ENCODE measurements around the gene LRMDA.

Gene LRMDA

GRCh38 chr10:75801661-75802060 lies 370.2 kb downstream of the LRMDA start:
- DNase-seq = no peak

- no peak for DNase-seq
Measured at GRCh38 chr10:75803121-75803520, 371.7 kb downstream of the LRMDA start.

GRCh38 chr10:75803816-75804552 lies 372.6 kb downstream of the LRMDA start:
- no peak for DNase-seq

GRCh38 chr10:75806186-75806585 lies 374.8 kb downstream of the LRMDA start:
- DNase-seq = no peak

GRCh38 chr10:75807456-75807855 lies 376.0 kb downstream of the LRMDA start:
- DNase-seq = no peak

- DNase-seq = no peak
Measured at GRCh38 chr10:75809003-75809402, 377.6 kb downstream of the LRMDA start.

- no peak for DNase-seq
Measured at GRCh38 chr10:75814014-75814413, 382.6 kb downstream of the LRMDA start.

- DNase-seq = no peak
Measured at GRCh38 chr10:75815066-75815465, 383.6 kb downstream of the LRMDA start.

GRCh38 chr10:75817198-75817597 lies 385.8 kb downstream of the LRMDA start:
- DNase-seq = no peak

- DNase-seq = no peak
Measured at GRCh38 chr10:75818552-75818951, 387.1 kb downstream of the LRMDA start.

DNA sequence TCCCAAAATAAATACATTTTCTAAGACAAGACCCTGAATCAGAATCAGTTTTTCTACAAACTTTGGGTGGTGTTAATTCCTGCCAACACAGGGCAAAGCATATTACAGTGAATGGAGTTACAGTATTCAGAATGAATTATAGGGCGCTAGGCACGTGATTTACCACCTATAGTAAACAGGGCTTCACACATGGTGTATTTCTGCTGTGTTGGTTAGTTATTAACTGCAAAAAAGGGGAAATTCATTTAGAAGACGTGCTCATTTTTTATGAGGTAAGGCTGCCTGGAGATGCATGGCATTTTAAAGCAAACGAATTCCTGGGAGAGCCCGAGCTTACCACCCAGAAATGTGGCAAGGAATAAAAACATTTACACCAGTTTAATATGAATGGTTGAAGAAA lies 393.8 kb downstream of the LRMDA start:
- DNase-seq = no peak

DNA sequence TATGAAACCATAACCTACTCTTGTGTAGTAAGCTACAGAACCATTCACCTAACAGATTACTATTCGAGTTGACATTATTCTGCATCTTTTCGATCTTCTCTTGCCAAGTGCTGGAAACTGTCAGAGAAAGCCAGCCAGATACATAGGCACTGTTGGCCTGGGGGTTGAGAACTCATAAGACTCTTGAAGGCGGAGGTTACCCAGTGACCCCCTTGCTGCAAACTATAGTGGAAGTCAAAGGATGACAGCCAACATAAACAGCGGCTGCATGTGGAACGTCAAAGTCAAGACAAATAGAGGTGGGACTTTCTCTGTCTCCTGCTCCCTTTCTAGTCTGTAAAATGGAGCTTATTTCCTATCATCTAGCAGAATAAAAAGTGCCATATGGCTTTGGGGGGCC lies 394.2 kb downstream of the LRMDA start:
- DNase-seq = no peak

- no peak for DNase-seq
Measured at GRCh38 chr10:75826846-75827245, 395.4 kb downstream of the LRMDA start.

- no peak for DNase-seq
Measured at GRCh38 chr10:75827587-75828021, 396.2 kb downstream of the LRMDA start.

DNA sequence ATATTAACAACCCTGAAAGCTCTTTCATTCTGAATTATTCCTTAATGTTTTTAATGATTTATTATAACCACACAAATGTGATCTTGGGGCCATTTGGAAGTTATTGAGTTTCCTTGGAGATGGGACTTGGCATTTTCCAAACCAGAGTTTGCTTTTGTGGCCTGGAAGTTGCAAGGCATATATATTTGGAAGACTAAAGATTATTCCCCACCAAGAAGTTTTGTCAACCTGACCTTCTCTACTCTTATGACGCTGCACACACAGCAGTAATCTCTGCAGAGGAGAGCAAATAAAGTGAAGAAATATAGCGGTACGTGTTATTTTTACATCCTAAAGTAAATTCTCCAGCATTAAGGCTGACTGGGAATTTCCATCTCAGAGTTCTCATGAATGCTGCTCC lies 397.0 kb downstream of the LRMDA start:
- DNase-seq = no peak

GRCh38 chr10:75836064-75836463 lies 404.6 kb downstream of the LRMDA start:
- no peak for DNase-seq

- DNase-seq = no peak
Measured at GRCh38 chr10:75838486-75838885, 407.1 kb downstream of the LRMDA start.

DNA sequence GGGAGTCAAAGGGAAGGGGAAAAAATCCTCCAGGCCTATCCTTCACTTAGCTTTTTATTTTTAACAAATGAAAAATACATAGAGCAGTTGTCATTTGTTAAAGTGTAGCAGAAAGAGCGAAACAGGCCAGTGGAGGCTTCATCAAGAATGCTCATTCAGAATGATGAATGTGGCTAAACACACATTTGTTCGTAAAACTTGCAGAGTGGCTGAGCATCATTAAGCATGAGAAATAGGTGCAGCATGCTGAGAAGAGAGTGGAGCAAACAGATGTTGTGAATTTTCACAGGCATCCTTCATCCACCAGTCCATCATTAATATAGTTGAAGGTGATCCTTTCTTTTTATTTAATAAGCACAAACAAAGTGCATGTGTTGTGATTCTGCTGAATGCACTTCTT lies 407.6 kb downstream of the LRMDA start:
- DNase-seq = no peak

GRCh38 chr10:75841266-75841665 lies 409.8 kb downstream of the LRMDA start:
- no peak for DNase-seq

DNA sequence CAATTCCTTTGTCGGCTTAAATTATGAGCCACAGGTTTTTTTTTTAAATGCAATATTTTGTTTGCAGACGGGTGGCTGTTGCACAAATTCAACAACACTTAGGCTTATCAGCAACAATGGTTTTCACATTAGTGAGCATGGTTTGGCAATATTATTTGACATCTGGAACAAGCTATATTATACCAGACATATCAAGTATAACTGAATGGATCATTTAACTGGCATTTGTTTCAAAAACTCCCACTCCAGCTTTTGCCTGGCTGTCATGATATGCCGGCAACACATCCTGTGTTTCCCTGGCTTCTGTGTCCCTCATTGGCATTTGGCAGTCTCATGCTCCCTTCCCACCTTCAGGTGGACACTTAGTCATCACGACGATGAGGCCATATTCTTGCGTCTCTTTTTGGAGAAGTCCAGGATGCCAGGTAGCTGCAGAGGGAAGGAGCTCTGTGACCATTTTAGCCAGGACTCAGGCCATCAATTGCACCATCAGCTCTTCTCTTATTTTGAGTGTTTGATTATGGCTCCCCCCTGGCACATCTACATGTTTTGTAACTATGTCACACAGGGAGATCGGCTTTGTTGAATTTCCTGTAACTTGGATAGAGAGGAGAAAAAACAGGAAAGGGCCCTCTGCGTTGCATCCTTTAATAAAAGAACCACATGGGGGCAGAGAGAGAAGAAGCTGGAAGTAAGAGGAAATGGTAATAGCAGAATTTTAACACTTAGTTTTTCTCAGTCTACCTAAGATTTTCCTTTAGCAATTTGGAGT lies 413.9 kb downstream of the LRMDA start:
- DNase-seq = no peak

- DNase-seq = no peak
Measured at GRCh38 chr10:75847477-75847876, 416.1 kb downstream of the LRMDA start.

GRCh38 chr10:75851580-75852345 lies 420.3 kb downstream of the LRMDA start:
- no peak for DNase-seq

- DNase-seq = no peak
Measured at GRCh38 chr10:75852851-75853484, 421.5 kb downstream of the LRMDA start.
